H1 (cell line): ENCODE results near the gene TTC22.

Source experiments
- CTCF ChIP-seq, 3 experiments: IDR thresholded peaks; 1 replicate in 2 of 3; 2 replicates in 1 of 3; pipeline versions ENCODE4 v1.5.1 to v1.6.1; 2011; ENCODE audit warnings: low read length in 3 of 3, mild to moderate bottlenecking in 3 of 3, inconsistent platforms in 2 of 3, low read depth in 1 of 3, moderate library complexity in 1 of 3; ENCODE audit not compliant: insufficient read depth in 1 of 3; ENCODE audit errors: control extremely low read depth in 1 of 3
- EZH2 ChIP-seq: fragments of 200-600 bp; sonication (generic); IDR thresholded peaks from 2 replicates; pipeline ENCODE4 v1.7.1; 2012; ENCODE audit warnings: low read depth, mild to moderate bottlenecking, moderate library complexity, low read length, inconsistent platforms; ENCODE audit not compliant: severe bottlenecking
- POLR2A ChIP-seq, 2 experiments: IDR thresholded peaks; 1 replicate in 1 of 2; 2 replicates in 1 of 2; pipeline ENCODE4 v1.6.1; 2011; ENCODE audit warnings: low read depth in 2 of 2, low read length in 2 of 2, mild to moderate bottlenecking in 2 of 2; ENCODE audit errors: control extremely low read depth in 1 of 2
- SIN3A ChIP-seq, 2 experiments: IDR thresholded peaks in 1 of 2; conservative IDR thresholded peaks in 1 of 2; 2 replicates each; pipeline ENCODE4 v1.6.1; 2011 to 2012; ENCODE audit warnings: low read length in 2 of 2, improper control_type of control experiment in 1 of 2, low read depth in 1 of 2, mild to moderate bottlenecking in 1 of 2
- TF ChIP-seq, protein P1 (sequence below): IDR thresholded peaks from 2 replicates; pipeline ENCODE4 v1.6.1; 2012; ENCODE audit warnings: inconsistent platforms

DNA sequence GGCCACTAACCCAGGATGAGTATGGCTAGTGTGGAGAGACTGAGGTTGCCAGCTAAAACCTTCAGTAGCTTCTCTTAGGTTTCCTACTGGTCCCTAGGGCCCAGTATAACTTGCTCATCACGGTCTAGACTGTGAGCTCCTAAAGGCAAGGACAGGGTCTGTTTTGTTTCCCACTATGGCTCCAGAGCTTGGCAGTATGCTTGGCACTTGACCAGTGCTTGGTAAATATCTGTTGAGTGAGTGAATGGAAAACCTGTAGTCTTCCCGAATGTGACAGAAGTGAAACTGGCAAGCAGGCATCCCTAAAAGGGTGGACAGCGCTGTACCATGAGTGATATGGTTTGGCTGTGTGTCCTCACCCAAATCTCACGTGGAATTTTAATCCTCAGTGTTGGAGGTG is 23.7 kb downstream of the TTC22 start:
- no peak for TF ChIP-seq CTCF (IDR thresholded peaks at IDR 0.05; ENCODE audit: control extremely low read depth in 1 of 3, insufficient read depth in 1 of 3, low read depth in 1 of 3, low read length in 3 of 3)
- TF ChIP-seq SIN3A (conservative IDR thresholded peaks at IDR 0.05 in 1 of 2, IDR thresholded peaks at IDR 0.05 in 1 of 2; ENCODE audit: low read depth in 1 of 2, low read length in 2 of 2), result no peak
- TF ChIP-seq EZH2, result no peak
- TF ChIP-seq POLR2A (IDR thresholded peaks at IDR 0.05; ENCODE audit: control extremely low read depth in 1 of 2, low read depth in 2 of 2, low read length in 2 of 2), result no peak
- TF ChIP-seq, protein P1, sequence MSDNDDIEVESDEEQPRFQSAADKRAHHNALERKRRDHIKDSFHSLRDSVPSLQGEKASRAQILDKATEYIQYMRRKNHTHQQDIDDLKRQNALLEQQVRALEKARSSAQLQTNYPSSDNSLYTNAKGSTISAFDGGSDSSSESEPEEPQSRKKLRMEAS, result no peak
